DOHH2 (cell line): ENCODE measurements around the gene SYNE3.

Experiments used
- H3F3A ChIP-seq: fragments of 200-600 bp; sonication (generic), shearing (Covaris generic); 2 replicates; pipeline ENCODE4 v1.6.0; 2016; ENCODE audit warnings: antibody characterized with exemption, mild to moderate bottlenecking; ENCODE audit not compliant: control insufficient read depth, insufficient read depth
- H3K27ac ChIP-seq: fragments of 200-600 bp; sonication (generic); 2 replicates; pipeline ENCODE4 v1.5.1; 2014; ENCODE audit warnings: low read depth, mild to moderate bottlenecking, low read length, moderate library complexity
- H3K27me3 ChIP-seq: fragments of 200-600 bp; sonication (generic); 2 replicates; pipeline ENCODE4 v1.6.1; 2014; ENCODE audit warnings: mild to moderate bottlenecking, low read length, mixed read lengths; ENCODE audit not compliant: control insufficient read depth
- H3K36me3 ChIP-seq: fragments of 200-600 bp; sonication (generic); 2 replicates; pipeline ENCODE4 v1.6.1; 2014; ENCODE audit warnings: mild to moderate bottlenecking, low read length, moderate library complexity, mixed read lengths; ENCODE audit not compliant: control insufficient read depth
- H3K4me1 ChIP-seq: fragments of 200-600 bp; sonication (generic); 2 replicates; pipeline ENCODE4 v1.6.1; 2014; ENCODE audit warnings: mild to moderate bottlenecking, low read length, mixed read lengths; ENCODE audit not compliant: control insufficient read depth
- H3K4me2 ChIP-seq: fragments of 200-600 bp; sonication (generic); 2 replicates; pipeline ENCODE4 v1.6.0; 2014; ENCODE audit warnings: mild to moderate bottlenecking, low read length, moderate library complexity
- H3K4me3 ChIP-seq: fragments of 200-600 bp; sonication (generic); 2 replicates; pipeline ENCODE4 v1.5.1; 2014; ENCODE audit warnings: mild to moderate bottlenecking, low read length, mixed read lengths
- H3K79me2 ChIP-seq: fragments of 200-600 bp; sonication (generic); 2 replicates; pipeline ENCODE4 v1.6.1; 2014; ENCODE audit warnings: mild to moderate bottlenecking, low read length, mixed read lengths; ENCODE audit not compliant: control insufficient read depth
- H3K9me2 ChIP-seq: fragments of 200-600 bp; sonication (generic); replicated peaks from 2 replicates; pipeline ENCODE4 v1.6.1; 2014; ENCODE audit warnings: mild to moderate bottlenecking, low read length, mixed read lengths; ENCODE audit not compliant: control insufficient read depth
- H3K9me3 ChIP-seq: fragments of 200-600 bp; sonication (generic); 2 replicates; pipeline ENCODE4 v1.6.1; 2014; ENCODE audit warnings: antibody characterized with exemption, low read length, mixed read lengths; ENCODE audit not compliant: control insufficient read depth, insufficient read depth
- H4K20me1 ChIP-seq: fragments of 200-600 bp; sonication (generic); 2 replicates; pipeline ENCODE4 v1.6.0; 2014; ENCODE audit warnings: low read depth, mild to moderate bottlenecking, antibody characterized with exemption, low read length, moderate library complexity; ENCODE audit not compliant: control insufficient read depth, insufficient read depth
- EZH2phosphoT487 ChIP-seq: fragments of 200-600 bp; sonication (generic); IDR thresholded peaks from 2 replicates; pipeline ENCODE4 v1.6.1; 2017; ENCODE audit warnings: borderline replicate concordance, mild to moderate bottlenecking, antibody characterized with exemption, low read length, moderate library complexity, mixed read lengths
- TF ChIP-seq, protein P1 (sequence below): fragments of 200-600 bp; sonication (generic); IDR thresholded peaks from one replicate; pipeline ENCODE4 v1.5.1; 2014; ENCODE audit warnings: antibody characterized with exemption, mild to moderate bottlenecking, low read depth, low read length; ENCODE audit not compliant: poor library complexity, severe bottlenecking

SYNE3 gene

DNA sequence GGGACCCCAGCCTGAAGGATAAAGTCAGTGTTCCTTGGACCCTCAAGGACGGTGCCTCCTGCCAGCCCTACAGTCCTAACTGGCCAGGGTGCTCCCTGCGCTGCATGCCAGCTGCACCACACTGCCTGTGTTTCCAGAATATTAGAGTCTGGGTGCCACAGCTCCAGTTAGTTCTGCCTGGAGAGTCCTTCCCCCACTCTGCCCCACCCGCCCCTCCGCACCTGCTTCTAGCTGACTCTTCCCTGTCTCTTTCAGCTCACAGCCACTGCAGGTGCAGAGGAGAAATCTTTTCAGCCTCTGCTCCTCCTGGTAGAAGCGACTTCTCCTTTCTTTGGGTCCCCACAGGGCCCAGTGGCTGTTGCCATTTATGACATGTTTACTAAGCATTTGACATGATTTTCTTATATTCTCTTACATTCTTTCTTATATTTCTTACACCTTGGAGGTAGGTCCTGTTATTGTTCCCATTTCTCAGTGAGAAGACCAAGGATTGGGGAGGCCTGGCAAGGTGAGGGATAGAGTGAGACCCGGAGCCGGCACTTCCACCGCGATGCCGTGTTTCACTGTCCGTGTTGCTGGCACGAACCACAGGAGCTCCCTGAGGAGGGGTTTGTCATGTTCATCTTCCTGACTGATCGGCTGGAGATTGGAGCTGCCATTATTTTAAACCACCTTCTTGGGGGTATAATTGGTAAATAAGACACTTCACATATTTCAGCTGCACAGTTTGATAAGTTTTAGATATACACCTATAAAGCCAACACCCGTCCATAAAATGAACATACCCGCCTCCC lies 29.4 kb downstream of the SYNE3 start:
- Histone ChIP-seq H3K79me2 (no peaks in the 10 kb centered on the region), H4K20me1 (no peaks in the 10 kb centered on the region), H3K27me3 (no peaks in the 10 kb centered on the region; the same call in 1 of the 2 replicates), H3K27ac (peak overlapping the region; percentile 86), H3K4me1 (peaks cover 51% of the 10 kb centered on the region), H3K4me3 (peak overlapping the region; percentile 74), H3K36me3 (no peaks in the 10 kb centered on the region), H3K9me2 (no peaks in the 10 kb centered on the region), H3K9me3 (no peaks in the 10 kb centered on the region), H3F3A (no peaks in the 10 kb centered on the region), H3K4me2 (peak overlapping the region; percentile 97)
- no peak for TF ChIP-seq EZH2phosphoT487
- TF ChIP-seq, protein P1, sequence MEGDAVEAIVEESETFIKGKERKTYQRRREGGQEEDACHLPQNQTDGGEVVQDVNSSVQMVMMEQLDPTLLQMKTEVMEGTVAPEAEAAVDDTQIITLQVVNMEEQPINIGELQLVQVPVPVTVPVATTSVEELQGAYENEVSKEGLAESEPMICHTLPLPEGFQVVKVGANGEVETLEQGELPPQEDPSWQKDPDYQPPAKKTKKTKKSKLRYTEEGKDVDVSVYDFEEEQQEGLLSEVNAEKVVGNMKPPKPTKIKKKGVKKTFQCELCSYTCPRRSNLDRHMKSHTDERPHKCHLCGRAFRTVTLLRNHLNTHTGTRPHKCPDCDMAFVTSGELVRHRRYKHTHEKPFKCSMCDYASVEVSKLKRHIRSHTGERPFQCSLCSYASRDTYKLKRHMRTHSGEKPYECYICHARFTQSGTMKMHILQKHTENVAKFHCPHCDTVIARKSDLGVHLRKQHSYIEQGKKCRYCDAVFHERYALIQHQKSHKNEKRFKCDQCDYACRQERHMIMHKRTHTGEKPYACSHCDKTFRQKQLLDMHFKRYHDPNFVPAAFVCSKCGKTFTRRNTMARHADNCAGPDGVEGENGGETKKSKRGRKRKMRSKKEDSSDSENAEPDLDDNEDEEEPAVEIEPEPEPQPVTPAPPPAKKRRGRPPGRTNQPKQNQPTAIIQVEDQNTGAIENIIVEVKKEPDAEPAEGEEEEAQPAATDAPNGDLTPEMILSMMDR: no peak

DNA sequence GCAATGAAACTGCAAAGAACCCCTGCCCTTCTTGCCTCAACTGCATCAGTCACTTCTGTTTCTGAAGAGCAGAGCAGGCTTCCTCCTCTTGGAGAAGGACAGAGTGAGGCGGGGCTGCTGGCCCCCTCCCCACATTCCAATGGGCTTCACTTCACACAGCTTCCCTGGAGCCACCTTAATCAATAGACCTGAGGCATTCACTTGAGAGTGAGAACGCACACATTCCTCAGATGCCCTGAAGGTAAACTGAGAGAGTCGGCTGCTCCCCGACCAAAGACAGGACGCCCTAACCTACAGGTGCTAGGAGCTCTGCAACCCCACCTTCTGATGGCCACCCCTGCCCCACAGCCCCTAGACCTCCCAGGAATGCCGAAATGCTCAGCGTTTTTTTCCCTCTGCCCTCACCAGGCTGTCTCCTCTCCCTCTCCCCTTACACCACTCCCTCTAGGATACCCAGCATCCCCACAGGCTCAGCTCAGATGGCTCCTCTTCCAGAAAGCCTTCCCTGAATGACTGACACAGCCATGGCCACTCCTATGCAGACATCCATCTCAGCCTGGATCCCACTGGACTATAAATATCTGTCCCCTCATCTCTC lies 31.1 kb downstream of the SYNE3 start:
- Histone ChIP-seq H3K79me2 (no peaks in the 10 kb centered on the region), H3K4me2 (no peak overlapping the region), H3K27me3 (no peaks in the 10 kb centered on the region; the same call in 1 of the 2 replicates), H3K9me2 (no peaks in the 10 kb centered on the region), H3F3A (no peaks in the 10 kb centered on the region), H3K4me3 (no peak overlapping the region), H3K4me1 (peaks cover 55% of the 10 kb centered on the region), H3K36me3 (no peaks in the 10 kb centered on the region), H3K27ac (no peak overlapping the region), H4K20me1 (no peaks in the 10 kb centered on the region), H3K9me3 (no peaks in the 10 kb centered on the region)
- no peak for TF ChIP-seq EZH2phosphoT487

DNA sequence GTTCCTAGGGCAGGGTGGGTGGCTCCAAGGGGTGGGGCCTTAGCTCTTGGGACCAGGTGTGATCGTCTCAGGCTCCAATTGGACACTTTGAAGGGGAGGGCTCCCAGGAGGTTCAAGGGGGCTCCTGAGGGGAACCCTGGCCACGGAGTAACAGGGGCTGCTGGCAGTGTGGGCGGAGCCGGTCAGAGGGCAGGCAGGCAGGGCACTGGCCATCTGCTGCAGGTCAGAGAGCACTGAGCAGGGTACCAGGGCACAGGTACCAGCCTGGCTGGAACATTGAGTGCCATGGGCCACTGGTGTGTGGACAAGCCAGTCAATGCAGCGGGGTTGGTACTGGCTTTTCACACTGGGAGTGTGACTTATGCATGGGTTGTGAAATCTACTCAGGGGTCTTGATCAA lies 32.2 kb downstream of the SYNE3 start:
- no peaks in the 10 kb centered on the region for H3K79me2 ChIP-seq
- TF ChIP-seq, protein P1: no peak
- TF ChIP-seq EZH2phosphoT487: no peak
- H3K4me2 ChIP-seq: no peak overlapping the region

More for the DNA sequence above, 32.2 kb downstream of the SYNE3 start:
- H3F3A ChIP-seq: no peaks in the 10 kb centered on the region
- no peaks in the 10 kb centered on the region; the same call in 1 of the 2 replicates for H3K27me3 ChIP-seq
- no peaks in the 10 kb centered on the region for H3K9me2 ChIP-seq
- H3K4me3 ChIP-seq: no peak overlapping the region
- H4K20me1 ChIP-seq: no peaks in the 10 kb centered on the region
- peaks cover 57% of the 10 kb centered on the region for H3K4me1 ChIP-seq
- H3K9me3 ChIP-seq: no peaks in the 10 kb centered on the region
- H3K36me3 ChIP-seq: no peaks in the 10 kb centered on the region
- H3K27ac ChIP-seq: no peak overlapping the region
